Upper lobe of left lung (tissue), 6 donors: Measurements from ENCODE around the gene STAT3. TPM values are rescaled to one million over a fixed set of nuclear protein-coding genes. Genes with fewer than 3 reads are reported as not detected.

Experiments used
- ATAC-seq, 2 donors: fragments of 200-7000 bp; cut with Tn5 transposase; one replicate each; pipeline ENCODE4 v1.9.1; 2022; ENCODE audit warnings: mild to moderate bottlenecking in 2 of 2, moderate library complexity in 2 of 2; ENCODE audit not compliant: low FRiP score in 2 of 2
- DNase-seq, 2 donors: peaks; one replicate each; pipeline ENCODE4 v3.0.0-alpha.2; 2019 to 2020
- H3K27ac ChIP-seq, 4 donors: fragments of 200-600 bp; sonication (generic); one replicate each; pipeline ENCODE4 v1.5.1; 2016 to 2019
- H3K27me3 ChIP-seq, 4 donors: fragments of 200-600 bp; sonication (generic); one replicate each; pipeline ENCODE4 v1.5.1; 2017 to 2019
- H3K36me3 ChIP-seq, 4 donors: fragments of 200-600 bp; sonication (generic); one replicate each; pipeline ENCODE4 v1.5.1; 2016 to 2019
- H3K4me1 ChIP-seq, 4 donors: fragments of 200-600 bp; sonication (generic); one replicate each; pipeline ENCODE4 v1.5.1; 2018 to 2019
- H3K4me3 ChIP-seq, 4 donors: fragments of 200-600 bp; sonication (generic); one replicate each; pipeline ENCODE4 v1.5.1; 2017 to 2019; ENCODE audit warnings: mild to moderate bottlenecking in 2 of 4, moderate library complexity in 1 of 4
- H3K9me3 ChIP-seq, 4 donors: fragments of 200-600 bp; sonication (generic); one replicate each; pipeline ENCODE4 v1.5.1; 2018 to 2019
- EP300 ChIP-seq, 4 donors: sonication (generic); formaldehyde crosslinking; IDR thresholded peaks; one replicate each; pipeline ENCODE4 v1.5.1; 2017; ENCODE audit warnings: antibody characterized with exemption in 4 of 4, control low read depth in 2 of 4
- POLR2A ChIP-seq, 4 donors: fragments of 450-650 bp; IDR thresholded peaks; one replicate each; pipeline ENCODE4 v1.5.1; 2016 to 2017; ENCODE audit warnings: antibody characterized with exemption in 4 of 4, mild to moderate bottlenecking in 2 of 4
- POLR2AphosphoS5 ChIP-seq, 2 donors: sonication (generic); formaldehyde crosslinking; IDR thresholded peaks; one replicate each; pipeline ENCODE4 v1.5.1; 2017; ENCODE audit warnings: antibody characterized with exemption in 2 of 2
- WGBS, 2 donors: methylation state at CpG; one replicate each; pipeline ENCODE4 v1.1.5; 2017 to 2018; 5-methylcytosine and 5-hydroxymethylcytosine counted together
- total RNA-seq, 6 donors: library from RNA; depleted of rRNA in 4 of 6; stranded (reverse); fragments of >200 nt in 4 of 6; gene quantifications; one replicate each; pipeline versions ENCODE4 v1.1.0 to v1.2.1, GENCODE V29; 2016 to 2021
- TF ChIP-seq, protein P1 (sequence below), 6 experiments: fragments of 450-650 bp in 4 of 6; fragments of 200-600 bp in 2 of 6; sonication (generic) in 2 of 6; IDR thresholded peaks; one replicate each; pipeline ENCODE4 v1.5.1; 2016 to 2019; ENCODE audit warnings: antibody characterized with exemption in 6 of 6
- donor health status: DM: no; HTN: no; CAD: no; lungs with moderate emphysema.
- donor health status: DM: no; HTN: yes; CAD: no; lungs with severe emphysema.

STAT3 gene
- total RNA-seq = 100 to 1,000 TPM; 228 to 335 (median 264) TPM

- WGBS, 2 donors = 0% methylated on average over 15 to 33 of the region's 44 CpGs
- Histone ChIP-seq H3K4me1 (peaks cover 32 to 45% (median 37%) of the 10 kb centered on the region in 4 donors), H3K9me3 (no peaks in the 10 kb centered on the region)
These were observed at the start of gene STAT3 for GRCh38 chr17:42388381-42389134. Gene STAT3, minus strand, starts transcription at chr17:42388442. Its CDS starts 39,926 bp downstream, at chr17:42348516.

DNA sequence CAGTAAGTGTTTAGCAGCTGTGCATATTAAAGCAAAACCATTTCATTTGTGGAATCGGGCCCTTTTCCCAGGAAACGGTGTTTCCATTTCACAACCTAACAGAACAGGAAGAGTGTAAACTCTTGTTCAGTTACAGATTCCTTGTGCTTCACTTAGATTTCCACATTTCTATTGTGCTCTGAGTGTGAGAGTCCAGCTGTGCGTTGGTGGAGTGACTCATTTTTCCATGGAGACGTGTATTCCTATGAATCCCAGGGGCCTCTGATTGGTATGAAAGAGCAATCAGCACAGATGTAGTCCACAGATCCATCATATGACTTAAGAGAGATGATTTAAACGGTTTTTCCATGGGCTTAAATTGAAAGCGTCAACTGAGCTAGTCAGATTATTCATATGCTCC lies 48.1 kb upstream of the STAT3 start:
- Histone ChIP-seq H3K27ac (peak overlapping the region in 3 of 4 donors; percentile 44 to 60 (median 48)), H3K27me3 (no peaks in the 10 kb centered on the region), H3K36me3 (no peaks in the 10 kb centered on the region), H3K9me3 (no peaks in the 10 kb centered on the region), H3K4me3 (no peak overlapping the region), H3K4me1 (peaks cover 0 to 21% (median 13%) of the 10 kb centered on the region in 4 donors)
- peak; percentile 73 to 96 for ATAC-seq
- DNase-seq = no peak
- WGBS, 2 donors = 42 to 44% methylated on average over 6 of the region's 6 CpGs
- TF ChIP-seq POLR2AphosphoS5 (IDR thresholded peaks at IDR 0.05) = peak; percentile 16 to 30
- TF ChIP-seq, protein P1, sequence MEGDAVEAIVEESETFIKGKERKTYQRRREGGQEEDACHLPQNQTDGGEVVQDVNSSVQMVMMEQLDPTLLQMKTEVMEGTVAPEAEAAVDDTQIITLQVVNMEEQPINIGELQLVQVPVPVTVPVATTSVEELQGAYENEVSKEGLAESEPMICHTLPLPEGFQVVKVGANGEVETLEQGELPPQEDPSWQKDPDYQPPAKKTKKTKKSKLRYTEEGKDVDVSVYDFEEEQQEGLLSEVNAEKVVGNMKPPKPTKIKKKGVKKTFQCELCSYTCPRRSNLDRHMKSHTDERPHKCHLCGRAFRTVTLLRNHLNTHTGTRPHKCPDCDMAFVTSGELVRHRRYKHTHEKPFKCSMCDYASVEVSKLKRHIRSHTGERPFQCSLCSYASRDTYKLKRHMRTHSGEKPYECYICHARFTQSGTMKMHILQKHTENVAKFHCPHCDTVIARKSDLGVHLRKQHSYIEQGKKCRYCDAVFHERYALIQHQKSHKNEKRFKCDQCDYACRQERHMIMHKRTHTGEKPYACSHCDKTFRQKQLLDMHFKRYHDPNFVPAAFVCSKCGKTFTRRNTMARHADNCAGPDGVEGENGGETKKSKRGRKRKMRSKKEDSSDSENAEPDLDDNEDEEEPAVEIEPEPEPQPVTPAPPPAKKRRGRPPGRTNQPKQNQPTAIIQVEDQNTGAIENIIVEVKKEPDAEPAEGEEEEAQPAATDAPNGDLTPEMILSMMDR (IDR thresholded peaks at IDR 0.05) = no peak

More at GRCh38 chr17:42388381-42389134, at the start of gene STAT3:
- peak within 1 kb of the TSS; percentile 98 to 100 (median 100) for H3K27ac ChIP-seq
- DNase-seq = peak; percentile 97 to 100
- H3K27me3 ChIP-seq = no peaks in the 10 kb centered on the region
- peaks cover 0 to 2% (median 0%) of the 10 kb centered on the region in 4 donors for H3K36me3 ChIP-seq
- ATAC-seq = peak; percentile 97 to 100
- TF ChIP-seq EP300 (IDR thresholded peaks at IDR 0.05) (peak; percentile 100), POLR2A (IDR thresholded peaks at IDR 0.05) (peak; percentile 72 to 98 (median 84)), POLR2AphosphoS5 (IDR thresholded peaks at IDR 0.05) (peak; percentile 95 to 100)
- TF ChIP-seq, protein P1 (IDR thresholded peaks at IDR 0.05) = peak in 4 of 6 experiments; percentile 29 to 39 (median 36)
- H3K4me3 ChIP-seq = peak within 1 kb of the TSS; percentile 66 to 98 (median 92)

DNA sequence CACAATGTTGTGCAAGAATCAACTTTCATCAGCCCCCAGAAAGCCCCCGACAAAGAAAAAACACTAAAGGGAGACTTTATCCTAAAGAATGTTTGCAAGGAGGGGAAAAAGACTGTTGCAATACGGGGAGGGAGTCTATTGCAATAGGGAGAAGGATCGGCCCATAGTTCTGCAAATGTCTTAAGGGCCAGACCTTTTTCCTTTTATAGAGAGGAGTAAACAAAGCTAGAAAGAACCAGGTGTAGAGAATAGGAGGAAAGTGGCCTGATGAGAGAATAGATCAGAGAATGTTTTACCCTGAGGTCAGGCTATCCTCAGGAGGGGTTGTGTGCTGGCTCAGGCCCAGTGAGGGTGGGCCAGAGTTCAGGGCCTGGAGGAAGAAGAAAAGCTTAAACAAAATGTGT lies 43.5 kb upstream of the STAT3 start:
- DNase-seq (no peak), ATAC-seq (no peak)
- Histone ChIP-seq H3K9me3 (no peaks in the 10 kb centered on the region), H3K4me1 (peaks cover 6 to 31% (median 17%) of the 10 kb centered on the region in 4 donors), H3K27ac (peak overlapping the region in 3 of 4 donors; percentile 7 to 57 (median 13)), H3K27me3 (no peaks in the 10 kb centered on the region), H3K36me3 (no peaks in the 10 kb centered on the region), H3K4me3 (no peak overlapping the region)
- no peak for TF ChIP-seq EP300 (IDR thresholded peaks at IDR 0.05)
- no peak for TF ChIP-seq POLR2A (IDR thresholded peaks at IDR 0.05)
- no peak for TF ChIP-seq POLR2AphosphoS5 (IDR thresholded peaks at IDR 0.05)
- TF ChIP-seq, protein P1 (IDR thresholded peaks at IDR 0.05) = no peak
- 39 to 43% methylated on average over 3 of the region's 3 CpGs for WGBS, 2 donors

- no peaks in the 10 kb centered on the region for H3K9me3 ChIP-seq
- H3K36me3 ChIP-seq = no peaks in the 10 kb centered on the region
- TF ChIP-seq POLR2A (IDR thresholded peaks at IDR 0.05) = no peak
- TF ChIP-seq, protein P1 (IDR thresholded peaks at IDR 0.05) = no peak
- TF ChIP-seq POLR2AphosphoS5 (IDR thresholded peaks at IDR 0.05) = no peak
- TF ChIP-seq EP300 (IDR thresholded peaks at IDR 0.05) = no peak
- peaks cover 6 to 27% (median 14%) of the 10 kb centered on the region in 4 donors for H3K4me1 ChIP-seq
- ATAC-seq (no peak), DNase-seq (no peak)
- no peaks in the 10 kb centered on the region for H3K27me3 ChIP-seq
- no peak overlapping the region for H3K27ac ChIP-seq
- H3K4me3 ChIP-seq = no peak overlapping the region
- 74 to 82% methylated on average over 2 to 3 of the region's 3 CpGs for WGBS, 2 donors
These were observed 41.6 kb upstream of the STAT3 start for GRCh38 chr17:42429726-42430447.
